ENCODE data around the gene GORAB.

The GORAB gene

DNA sequence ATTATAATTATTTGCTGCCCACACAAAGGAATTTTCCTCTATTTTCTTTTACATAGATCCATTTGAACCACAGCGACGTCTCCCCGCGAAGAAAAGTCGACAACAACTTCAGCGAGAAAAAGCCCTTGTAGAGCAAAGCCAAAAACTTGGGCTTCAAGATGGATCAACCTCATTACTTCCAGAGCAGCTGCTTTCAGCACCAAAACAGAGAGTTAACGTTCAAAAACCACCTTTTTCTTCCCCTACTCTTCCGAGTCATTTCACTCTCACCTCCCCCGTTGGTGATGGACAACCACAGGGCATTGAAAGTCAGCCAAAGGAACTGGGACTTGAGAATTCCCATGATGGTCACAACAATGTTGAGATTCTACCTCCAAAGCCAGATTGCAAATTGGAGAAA, 7.2 kb downstream of the GORAB start:
- no peak for DNase-seq

GRCh38 chr1:170544624-170545023, 12.7 kb downstream of the GORAB start:
- DNase-seq: no peak

GRCh38 chr1:170545476-170545875, 13.5 kb downstream of the GORAB start:
- DNase-seq: no peak

DNA sequence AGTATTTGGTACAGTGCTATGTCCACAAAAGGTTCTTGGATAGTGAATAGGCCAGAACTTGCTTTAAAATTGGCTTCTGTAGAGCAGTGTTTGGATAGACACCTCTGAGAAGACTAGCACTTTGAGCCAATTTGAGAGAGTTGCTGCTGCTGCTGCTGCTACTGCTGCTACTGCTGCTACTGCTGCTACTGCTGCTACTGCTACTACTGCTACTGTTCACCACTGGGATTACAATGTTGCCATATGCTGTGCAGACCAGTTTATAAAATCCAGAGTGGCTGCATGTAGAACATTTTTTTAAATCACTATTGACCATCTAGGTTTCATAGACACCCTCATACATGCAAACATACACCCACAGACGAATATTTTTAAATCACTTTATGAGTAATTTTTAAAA, 15.3 kb downstream of the GORAB start:
- no peak for DNase-seq

DNA sequence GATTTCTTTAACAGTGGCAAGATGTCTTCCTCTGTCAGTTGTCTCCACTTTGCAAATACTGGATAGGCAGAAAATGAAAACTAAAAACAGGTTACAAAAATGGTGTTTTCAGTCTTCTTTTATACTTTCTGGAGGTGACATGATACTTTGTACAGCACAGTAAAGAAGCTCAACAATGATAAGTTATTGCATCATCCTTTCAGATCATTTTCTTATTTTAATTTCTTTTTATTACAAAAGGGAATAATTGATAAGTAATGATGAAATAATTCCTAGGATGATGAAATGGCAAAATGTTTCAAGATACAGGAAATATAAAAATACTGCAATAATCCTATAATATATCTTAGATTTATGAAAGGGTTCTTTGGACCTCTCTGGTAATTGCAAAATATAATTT, 16.5 kb downstream of the GORAB start:
- DNase-seq: no peak

- no peak for DNase-seq
Measured at GRCh38 chr1:170555370-170555769, 23.4 kb downstream of the GORAB start.

- DNase-seq: no peak
Measured at GRCh38 chr1:170556917-170557316, 25.0 kb downstream of the GORAB start.

DNA sequence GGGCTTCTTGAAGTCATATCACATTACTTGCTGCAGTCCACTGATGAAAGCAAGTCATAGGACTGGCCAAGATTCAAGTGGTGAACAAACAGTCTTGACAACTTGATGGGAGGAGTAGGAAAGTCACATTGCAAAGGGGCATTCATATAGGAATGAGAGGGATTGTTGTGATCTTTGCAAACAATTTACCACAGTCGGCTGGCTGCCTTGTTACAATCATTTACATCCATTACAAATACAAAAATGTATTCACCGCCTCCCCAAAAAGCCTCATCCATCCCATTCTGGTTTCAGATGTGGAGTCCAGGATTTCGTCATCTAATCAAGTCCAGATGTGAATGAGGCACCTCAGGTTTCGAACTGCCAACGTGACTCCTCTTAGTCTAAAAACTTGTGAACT, 26.8 kb downstream of the GORAB start:
- DNase-seq: no peak

DNA sequence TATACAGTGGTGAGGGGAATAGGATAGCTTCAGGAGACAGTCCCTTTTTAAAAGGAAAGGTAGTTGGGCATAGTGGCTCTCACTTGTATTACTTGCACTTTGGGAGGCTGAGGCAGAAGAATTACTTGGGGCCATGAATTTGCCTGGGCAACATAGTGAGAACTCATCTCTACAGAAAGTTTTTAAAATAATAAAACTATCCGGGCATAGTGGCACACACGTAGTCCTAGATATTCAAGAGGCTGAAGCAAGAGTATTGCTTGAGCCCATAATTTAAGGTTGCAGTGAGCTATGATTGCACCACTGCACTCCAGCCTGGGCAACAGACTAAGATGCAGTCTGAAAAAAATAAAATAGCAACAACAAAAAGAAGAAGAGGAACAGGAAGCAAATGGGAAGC, 27.2 kb downstream of the GORAB start:
- no peak for DNase-seq

DNA sequence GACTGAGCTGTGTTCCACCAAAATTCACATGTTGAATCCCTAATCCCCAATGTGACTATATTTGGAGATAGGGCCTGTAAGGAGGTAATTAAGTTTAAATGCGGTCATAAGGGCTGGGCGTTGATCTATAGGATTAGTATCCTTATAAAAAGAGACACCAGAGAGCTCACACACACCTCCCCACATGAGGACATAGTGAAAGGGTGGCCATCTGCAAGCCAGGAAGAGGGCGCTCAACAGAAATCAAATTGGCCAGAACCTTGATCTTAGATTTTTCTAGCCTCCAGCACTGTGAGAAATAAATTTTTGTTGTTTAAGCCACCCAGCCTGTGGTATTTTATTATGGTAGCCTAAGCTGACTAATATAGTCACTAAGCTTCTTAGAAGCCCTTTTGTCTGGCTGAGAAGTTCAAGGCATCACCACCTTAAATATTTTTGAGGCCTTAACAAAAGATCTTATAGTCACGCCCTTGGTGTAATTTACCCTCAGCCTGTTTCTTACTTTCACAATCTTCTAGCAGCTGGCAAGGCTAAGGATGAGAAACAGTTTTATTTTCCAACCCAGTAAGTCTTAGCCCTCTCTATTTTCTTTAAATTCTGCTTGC, 28.8 kb downstream of the GORAB start:
- no peak for DNase-seq

DNA sequence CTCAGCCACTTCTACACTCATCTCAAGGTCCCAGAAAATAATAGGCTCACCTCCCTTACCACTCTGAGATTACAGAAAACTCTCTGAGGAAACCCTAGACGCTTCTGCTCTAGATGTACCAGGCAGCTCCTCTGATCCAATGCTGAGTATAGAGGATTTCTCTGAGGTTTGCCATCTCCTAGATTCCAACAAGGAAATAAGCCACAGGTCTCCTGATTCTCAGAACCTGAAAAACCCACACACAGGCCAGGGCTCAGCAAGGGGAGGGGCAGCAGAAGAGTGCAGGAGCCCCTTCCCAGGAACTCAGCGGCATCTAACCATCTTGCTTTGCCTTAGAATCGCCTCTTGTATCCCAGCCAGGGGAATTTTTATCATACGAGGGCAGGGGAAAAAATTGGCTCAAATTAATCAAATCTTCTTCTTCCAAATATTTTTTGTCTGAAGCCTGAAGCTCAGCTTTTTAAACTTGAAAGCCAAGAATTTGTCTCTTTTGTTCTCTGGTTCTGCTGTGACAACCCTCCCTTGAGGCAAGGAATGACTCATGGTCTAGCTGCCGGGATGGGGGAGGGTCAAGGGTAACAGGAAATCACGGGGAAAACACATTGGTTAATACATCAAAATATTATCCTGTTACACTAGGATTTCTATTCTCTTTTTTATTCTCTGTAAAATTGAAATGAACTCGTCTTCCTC, 30.8 kb downstream of the GORAB start:
- peak in 1 of 2 experiments; percentile 2 for DNase-seq

- DNase-seq: no peak
Measured at GRCh38 chr1:170567214-170567613, 35.2 kb downstream of the GORAB start.

DNA sequence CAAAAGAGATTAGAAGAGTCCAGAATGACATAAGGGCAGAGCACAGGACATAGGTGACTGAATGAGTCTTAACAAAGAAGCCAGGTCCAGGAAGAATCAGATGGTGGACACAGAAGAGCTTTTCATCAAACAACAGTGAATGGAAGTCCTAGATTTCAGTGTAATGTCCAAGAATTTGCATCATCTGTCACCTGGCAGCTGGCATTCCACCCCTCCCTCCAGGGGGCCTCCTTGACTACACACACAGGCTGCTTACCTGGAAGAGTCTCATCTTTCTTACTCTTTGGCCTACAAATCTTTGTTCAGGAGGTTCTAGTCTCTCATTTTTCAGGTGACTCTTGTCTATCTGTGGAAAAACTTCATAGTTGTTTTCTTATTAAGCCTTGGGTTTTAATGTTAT, 36.2 kb downstream of the GORAB start:
- DNase-seq: no peak

GRCh38 chr1:170576980-170577379, 45.0 kb downstream of the GORAB start:
- no peak for DNase-seq

DNA sequence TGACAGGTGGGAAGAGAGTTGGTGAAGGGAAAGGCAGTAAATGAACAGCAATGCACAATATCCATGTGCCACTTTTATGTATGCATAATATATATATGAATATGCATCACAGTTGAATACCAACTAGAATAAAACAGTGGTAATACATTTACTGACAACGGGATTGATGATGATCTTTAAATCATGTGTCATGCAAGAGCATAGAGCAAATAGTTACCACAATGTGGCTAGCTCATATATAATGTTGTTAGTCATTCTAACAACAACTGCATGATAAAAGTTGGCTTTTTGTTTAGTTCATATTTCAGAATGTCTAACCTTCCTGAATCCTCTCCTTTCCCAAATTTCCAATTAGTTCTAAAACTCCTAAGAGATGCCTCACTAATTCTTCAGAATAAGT, 46.4 kb downstream of the GORAB start:
- DNase-seq: no peak

DNA sequence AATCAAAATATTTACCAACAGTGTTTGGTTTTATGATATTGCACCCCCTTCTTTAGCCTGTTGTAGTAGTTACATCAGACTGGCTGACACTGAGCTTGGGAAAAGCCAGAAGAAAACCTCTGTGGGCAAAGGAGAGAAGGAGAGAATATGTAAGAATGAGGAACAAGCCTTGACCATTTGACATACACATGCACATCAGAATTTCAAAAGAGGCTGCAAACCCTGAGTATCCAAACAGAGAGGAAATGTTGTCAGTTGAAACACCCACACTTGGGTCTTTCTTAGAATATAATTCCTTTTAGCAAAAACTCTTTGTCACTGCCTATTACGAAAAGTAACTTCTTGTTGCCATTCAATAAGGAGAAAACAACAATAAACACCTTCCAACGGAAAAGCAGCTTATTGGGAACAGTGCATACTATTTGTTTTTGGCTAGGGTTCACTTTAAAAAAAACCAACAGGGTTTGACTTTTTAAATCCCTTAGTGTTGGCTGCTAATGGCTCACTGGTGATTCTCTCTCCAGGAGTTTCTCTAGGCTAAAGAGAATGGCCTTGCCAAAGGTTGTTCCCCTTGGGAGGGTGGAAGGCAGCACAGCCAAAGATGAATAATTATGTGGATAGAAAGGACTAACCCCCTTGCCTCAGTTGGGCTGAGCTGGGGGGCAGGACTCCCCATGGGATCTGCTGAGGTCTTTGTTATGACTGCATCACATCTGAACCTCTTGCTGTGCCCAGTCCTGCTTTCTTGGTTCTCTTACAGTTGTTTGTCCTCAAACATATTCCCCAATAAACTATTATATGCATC, 48.9 kb downstream of the GORAB start:
- DNase-seq: no peak

- DNase-seq: no peak
Measured at GRCh38 chr1:170583186-170583585, 51.2 kb downstream of the GORAB start.

GRCh38 chr1:170586321-170587252, 54.6 kb downstream of the GORAB start:
- DNase-seq: no peak

DNA sequence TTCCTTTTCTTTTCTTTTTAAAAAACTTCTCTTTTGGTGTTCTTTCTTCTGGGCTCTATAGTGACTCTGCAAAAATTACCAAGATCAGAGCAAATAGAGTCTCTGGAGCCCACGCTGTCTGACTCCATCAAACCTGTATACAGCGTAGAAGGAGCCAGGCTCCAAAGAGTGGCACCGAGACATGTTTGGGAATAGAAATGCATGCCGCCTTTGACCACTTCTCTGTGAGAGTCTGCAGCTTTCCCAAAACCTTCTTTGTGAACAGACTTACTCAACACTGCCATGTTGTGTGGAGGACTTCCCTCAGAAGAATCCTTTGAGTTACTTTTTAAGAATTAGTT, 55.3 kb downstream of the GORAB start:
- DNase-seq: no peak

- DNase-seq: no peak
Measured at GRCh38 chr1:170590921-170591705, 59.1 kb downstream of the GORAB start.

DNA sequence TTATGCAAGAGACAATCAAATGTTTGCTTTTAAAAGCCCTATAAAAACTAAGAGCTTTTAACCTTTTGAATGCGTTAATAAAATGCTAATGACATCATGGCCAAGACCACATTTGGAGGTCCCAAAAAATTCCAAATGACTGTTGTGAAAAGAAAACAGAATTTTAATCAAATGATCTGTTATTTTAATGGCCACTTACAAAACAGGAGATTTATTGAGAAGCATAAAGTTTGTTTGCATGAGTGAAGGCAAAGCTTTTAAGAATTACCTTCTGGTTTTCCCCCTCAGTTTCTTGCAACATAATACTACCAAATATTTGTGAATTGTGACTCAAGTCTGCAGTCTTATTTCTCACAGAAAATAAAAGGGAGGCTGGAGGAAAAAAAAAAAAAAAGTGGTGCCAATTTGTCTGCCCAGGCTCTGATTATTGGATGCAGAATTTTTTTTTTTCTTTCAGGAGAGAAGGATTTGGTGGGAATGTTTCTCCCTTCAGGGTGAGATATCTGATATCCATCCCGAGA, 60.7 kb downstream of the GORAB start:
- no peak for DNase-seq

All from activated CD4-positive, alpha-beta T cell treated with anti-CD3 and anti-CD28 coated beads, Interleukin-2, amount 50 U/mL, for 4 hours (primary cell).